Neural cell (in vitro differentiated cells): ENCODE measurements around the gene CIC.

Experiments
- CTCF ChIP-seq: fragments of 450-650 bp; IDR thresholded peaks from 2 replicates; pipeline ENCODE4 v1.5.1; 2014; ENCODE audit warnings: antibody characterized with exemption, mild to moderate bottlenecking, moderate library complexity; ENCODE audit not compliant: poor library complexity, severe bottlenecking
- EP300 ChIP-seq: fragments of 450-650 bp; conservative IDR thresholded peaks from 2 replicates; pipeline ENCODE4 v1.6.1; 2014; ENCODE audit warnings: antibody characterized with exemption, mild to moderate bottlenecking, moderate library complexity; ENCODE audit not compliant: poor library complexity, severe bottlenecking
- RAD21 ChIP-seq: fragments of 450-650 bp; conservative IDR thresholded peaks from 2 replicates; pipeline ENCODE4 v1.6.1; 2014; ENCODE audit warnings: antibody characterized with exemption, mild to moderate bottlenecking, moderate library complexity
- REST ChIP-seq: IDR thresholded peaks from 2 replicates; pipeline ENCODE4 v1.6.1; 2012; ENCODE audit warnings: borderline replicate concordance

- TF ChIP-seq CTCF (no peak), RAD21 (no peak), EP300 (no peak), REST (no peak)
Observed at GRCh38 chr19:42276821-42277220, 7.8 kb downstream of the CIC start.
